ENCODE results near the gene SHOC2. TPM values are rescaled to one million over a fixed set of nuclear protein-coding genes. Genes with fewer than 3 reads are reported as not detected.

SHOC2 gene
- total and polyA plus RNA-seq, 8 donors = 8.4 to 39.8 (median 24.0) TPM

DNA sequence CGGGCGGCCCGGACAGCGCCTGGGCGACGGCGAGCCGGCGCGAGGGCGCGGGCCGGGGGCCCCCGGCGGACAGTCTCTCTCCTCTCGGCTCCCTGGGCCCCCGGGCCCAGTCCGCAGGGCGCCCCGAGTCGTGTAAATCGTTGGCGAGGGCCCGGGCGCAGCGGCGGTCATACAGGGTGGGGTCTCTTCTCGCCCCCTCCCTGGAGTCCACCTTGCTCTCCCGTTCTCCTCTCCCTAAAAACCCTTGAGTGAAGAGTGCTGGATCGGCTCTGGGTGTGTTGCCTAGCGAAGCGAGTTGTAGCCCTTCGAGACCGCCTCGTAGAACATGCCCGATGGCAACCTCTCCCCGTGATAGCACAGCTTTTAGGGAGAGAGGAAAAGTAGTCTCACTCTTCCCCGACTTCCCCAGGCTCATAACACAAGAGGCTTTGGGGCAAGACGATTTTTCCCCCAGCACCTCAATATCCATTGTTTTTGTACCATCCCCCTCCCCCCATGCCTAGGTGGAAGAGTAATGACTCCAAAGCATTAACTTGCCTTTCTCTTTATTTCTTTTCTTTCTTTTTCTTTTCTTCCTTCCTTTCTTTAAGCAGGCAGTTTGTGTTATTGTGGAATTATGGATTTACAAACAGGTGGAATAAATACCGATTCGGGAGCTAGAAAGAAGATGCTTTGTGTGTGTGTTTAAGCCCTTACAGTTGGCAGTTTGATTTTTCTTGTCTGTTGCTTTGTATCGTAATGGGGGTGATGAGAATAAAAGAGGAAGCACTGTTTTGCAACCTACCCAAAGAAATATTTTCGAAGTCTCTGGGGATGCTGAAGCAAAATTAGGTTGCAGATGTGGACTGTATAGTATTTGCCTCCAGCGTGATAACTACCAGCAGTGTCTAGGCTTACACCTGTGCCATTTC, 822 bp downstream of the SHOC2 start:
- intact Hi-C loops (cut with DNase I) = no loop called here
- no peak for FAIRE-seq
- peaks cover 17 to 61% (median 45%) of the 10 kb centered on the region in 3 donors for H3K4me1 ChIP-seq

DNA sequence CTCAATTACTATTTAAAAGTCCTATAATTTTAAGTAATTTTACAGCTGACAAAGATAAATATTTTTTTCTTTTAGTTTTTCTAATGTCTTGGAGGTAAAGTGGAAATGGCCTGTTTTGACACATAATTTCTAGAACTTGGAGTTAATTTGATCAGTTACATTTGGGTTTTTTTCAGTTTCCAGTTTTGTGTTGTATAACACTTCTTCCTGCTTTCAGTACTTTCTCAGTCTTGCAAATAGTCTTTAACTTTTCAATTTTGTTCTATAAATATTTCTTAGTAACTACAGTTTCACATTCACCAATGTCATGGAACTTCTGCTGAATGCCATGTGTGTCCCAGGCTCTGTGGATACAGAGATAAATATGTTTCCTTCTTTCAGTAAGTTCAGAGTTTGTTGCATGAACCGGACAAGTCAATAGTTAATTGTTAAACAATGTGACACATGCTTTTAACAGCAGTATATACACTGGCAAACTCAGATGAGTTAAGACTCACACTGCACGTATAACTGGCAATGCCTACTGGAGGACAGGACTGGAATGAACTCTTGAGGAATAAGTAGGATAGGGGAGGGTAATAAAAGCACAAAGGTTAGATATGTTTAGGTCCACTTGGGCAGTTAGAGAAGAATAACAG, 4.6 kb downstream of the SHOC2 start:
- no peak for DNase-seq
- no peak for ATAC-seq
- intact Hi-C loops (cut with DNase I) = no loop called here

More for the DNA sequence above, 822 bp downstream of the SHOC2 start:
- TF ChIP-seq, protein P1, sequence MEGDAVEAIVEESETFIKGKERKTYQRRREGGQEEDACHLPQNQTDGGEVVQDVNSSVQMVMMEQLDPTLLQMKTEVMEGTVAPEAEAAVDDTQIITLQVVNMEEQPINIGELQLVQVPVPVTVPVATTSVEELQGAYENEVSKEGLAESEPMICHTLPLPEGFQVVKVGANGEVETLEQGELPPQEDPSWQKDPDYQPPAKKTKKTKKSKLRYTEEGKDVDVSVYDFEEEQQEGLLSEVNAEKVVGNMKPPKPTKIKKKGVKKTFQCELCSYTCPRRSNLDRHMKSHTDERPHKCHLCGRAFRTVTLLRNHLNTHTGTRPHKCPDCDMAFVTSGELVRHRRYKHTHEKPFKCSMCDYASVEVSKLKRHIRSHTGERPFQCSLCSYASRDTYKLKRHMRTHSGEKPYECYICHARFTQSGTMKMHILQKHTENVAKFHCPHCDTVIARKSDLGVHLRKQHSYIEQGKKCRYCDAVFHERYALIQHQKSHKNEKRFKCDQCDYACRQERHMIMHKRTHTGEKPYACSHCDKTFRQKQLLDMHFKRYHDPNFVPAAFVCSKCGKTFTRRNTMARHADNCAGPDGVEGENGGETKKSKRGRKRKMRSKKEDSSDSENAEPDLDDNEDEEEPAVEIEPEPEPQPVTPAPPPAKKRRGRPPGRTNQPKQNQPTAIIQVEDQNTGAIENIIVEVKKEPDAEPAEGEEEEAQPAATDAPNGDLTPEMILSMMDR (IDR thresholded peaks at IDR 0.05) = no peak
- ATAC-seq = no peak
- H3K27me3 ChIP-seq = no peaks in the 10 kb centered on the region
- no peaks in the 10 kb centered on the region for H3K36me3 ChIP-seq
- 0 to 1% methylated on average over 22 to 44 of the region's 44 CpGs for WGBS, 2 donors
- peak overlapping the region; percentile 47 to 76 (median 64) for H3K4me3 ChIP-seq
- no peaks in the 10 kb centered on the region for H3K9me3 ChIP-seq
- peak; percentile 44 to 78 (median 62) for DNase-seq
- peak overlapping the region; percentile 46 to 93 (median 88) for H3K27ac ChIP-seq

DNA sequence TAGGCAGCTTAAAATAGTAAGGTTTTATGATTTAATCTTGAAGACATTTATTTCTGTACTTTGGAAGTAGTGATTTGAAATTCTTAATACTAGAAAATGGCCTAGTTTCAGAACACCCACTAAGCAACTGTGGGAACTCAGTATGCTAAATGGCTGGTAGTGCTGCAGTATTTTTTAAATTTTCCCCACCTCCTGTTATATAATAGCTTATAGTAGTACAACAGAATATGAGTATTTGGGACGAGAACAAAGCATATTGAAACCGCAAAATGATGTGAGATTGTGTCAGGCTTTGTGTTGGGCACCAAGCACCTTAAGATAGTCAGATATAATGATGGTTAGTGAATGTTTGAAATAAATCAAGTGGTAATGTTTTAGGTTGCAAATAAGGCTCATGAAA, 8.1 kb downstream of the SHOC2 start:
- no peak overlapping the region for H3K27ac ChIP-seq
- H3K4me1 ChIP-seq = peaks cover 15 to 42% (median 41%) of the 10 kb centered on the region in 3 donors
- intact Hi-C loops (cut with DNase I) = no loop called here
- H3K36me3 ChIP-seq = no peaks in the 10 kb centered on the region
- WGBS, 2 donors = 91 to 97% methylated on average over 2 of the region's 2 CpGs
- FAIRE-seq = no peak
- ATAC-seq = no peak
- no peaks in the 10 kb centered on the region for H3K27me3 ChIP-seq
- no peak for DNase-seq
- H3K9me3 ChIP-seq = no peaks in the 10 kb centered on the region
- no peak overlapping the region for H3K4me3 ChIP-seq
- TF ChIP-seq, protein P1 (IDR thresholded peaks at IDR 0.05) = no peak

More for the DNA sequence above, 4.6 kb downstream of the SHOC2 start:
- Histone ChIP-seq H3K4me3 (no peak overlapping the region), H3K36me3 (no peaks in the 10 kb centered on the region), H3K9me3 (no peaks in the 10 kb centered on the region), H3K27ac (peak overlapping the region in 2 of 4 donors; percentile 1 to 59), H3K4me1 (peaks cover 6 to 40% (median 20%) of the 10 kb centered on the region in 3 donors), H3K27me3 (no peaks in the 10 kb centered on the region)
- WGBS, 2 donors = 12% methylated on average over 2 of the region's 2 CpGs
- TF ChIP-seq, protein P1 (IDR thresholded peaks at IDR 0.05) = no peak
- FAIRE-seq = peak; percentile 47

DNA sequence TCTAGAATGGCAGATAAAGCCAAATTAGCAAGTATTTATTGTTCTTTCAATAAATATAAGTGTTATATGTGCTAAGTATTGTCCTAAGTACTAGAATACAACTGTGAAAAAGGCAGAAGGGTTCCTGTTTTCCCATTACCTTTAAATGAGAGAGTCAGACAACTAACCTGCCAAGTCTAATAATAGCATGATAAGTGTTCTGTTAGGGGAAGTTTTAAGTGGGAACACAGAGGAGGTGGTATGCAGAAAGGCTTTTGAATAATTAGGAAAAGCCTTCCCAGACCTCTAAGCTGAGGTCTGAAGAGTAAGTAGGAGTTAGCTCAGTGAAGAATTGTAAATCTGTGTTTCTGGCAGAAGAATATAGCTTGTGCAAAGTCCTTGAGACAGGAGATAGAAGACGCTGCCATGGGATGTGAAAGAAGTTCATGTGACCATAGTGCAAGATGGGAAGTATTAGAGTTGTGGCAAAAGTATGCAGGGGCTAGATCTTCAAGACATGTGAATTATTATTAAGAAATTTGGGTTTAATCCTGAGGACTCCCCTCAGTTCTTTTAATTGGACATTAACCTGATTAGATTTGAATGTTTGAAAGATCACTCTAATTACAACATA, 12.5 kb downstream of the SHOC2 start:
- no peak overlapping the region for H3K4me3 ChIP-seq
- TF ChIP-seq, protein P1 (IDR thresholded peaks at IDR 0.05) = no peak
- WGBS, 2 donors = 31 to 37% methylated on average over 1 of the region's 1 CpG
- DNase-seq (no peak), ATAC-seq (peak in 2 of 4 donors; percentile 34 to 39), FAIRE-seq (no peak)
- intact Hi-C loops (cut with DNase I) = no loop called here
- no peaks in the 10 kb centered on the region for H3K9me3 ChIP-seq
- no peak overlapping the region for H3K27ac ChIP-seq
- H3K27me3 ChIP-seq = no peaks in the 10 kb centered on the region
- H3K36me3 ChIP-seq = no peaks in the 10 kb centered on the region
- H3K4me1 ChIP-seq = peaks cover 9 to 35% (median 29%) of the 10 kb centered on the region in 3 donors

Data from pancreas (tissue), 10 donors.